EH (cell line): ENCODE measurements around the gene BLM.
"Not testable (repeated sequence)": the region's sequence is repeated elsewhere in the genome, so short reads cannot be mapped to it uniquely, and the experiment has no call there.

Experiments
- DNase-seq: peaks from one replicate; pipeline ENCODE4 v3.0.0-alpha.2; 2015; ENCODE audit warnings: low read depth

BLM gene

DNA sequence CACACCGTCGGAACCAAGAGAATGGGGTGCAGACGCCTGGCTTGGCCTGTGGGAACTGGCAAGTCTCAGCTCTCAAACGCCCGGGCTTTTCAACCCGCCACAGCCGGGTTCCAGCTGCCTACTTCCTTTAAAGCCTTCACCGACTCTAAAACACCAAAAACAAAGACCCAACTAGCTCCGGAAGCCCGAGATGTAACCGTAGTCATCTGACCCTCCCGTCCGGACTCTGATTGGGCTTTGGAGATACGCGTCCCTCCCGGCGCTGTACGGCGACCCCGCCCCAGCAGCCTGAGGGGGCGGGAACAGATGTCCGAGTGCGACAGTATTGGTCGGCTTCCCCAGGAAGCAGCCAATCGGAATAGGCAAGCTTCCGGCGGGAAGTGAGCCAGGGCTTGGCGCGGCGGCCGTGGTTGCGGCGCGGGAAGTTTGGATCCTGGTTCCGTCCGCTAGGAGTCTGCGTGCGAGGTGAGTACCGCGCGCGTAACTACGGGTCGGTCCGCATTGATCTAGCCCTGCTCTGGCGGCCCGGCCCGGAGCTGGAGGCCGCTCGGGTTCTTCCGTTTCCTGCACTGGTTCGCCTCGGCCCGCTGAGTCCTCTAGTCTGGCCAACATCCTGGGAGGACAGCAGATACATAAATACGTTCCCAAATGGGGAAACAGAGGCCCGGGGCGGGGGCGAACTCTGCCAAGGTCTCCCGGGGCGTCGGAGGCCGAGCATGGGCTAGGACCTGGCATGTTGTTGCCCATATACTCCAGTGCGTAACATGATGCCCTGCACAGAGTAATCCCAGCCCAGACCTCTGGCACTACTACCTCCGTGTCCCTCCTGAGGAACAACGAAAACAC lies at the start of gene BLM:
Gene BLM, plus strand, starts transcription at position 371 of the 846 bp plus-strand sequence. CDS start 30,047 bp downstream, outside the sequence.
- DNase-seq = peak; percentile 97

DNA sequence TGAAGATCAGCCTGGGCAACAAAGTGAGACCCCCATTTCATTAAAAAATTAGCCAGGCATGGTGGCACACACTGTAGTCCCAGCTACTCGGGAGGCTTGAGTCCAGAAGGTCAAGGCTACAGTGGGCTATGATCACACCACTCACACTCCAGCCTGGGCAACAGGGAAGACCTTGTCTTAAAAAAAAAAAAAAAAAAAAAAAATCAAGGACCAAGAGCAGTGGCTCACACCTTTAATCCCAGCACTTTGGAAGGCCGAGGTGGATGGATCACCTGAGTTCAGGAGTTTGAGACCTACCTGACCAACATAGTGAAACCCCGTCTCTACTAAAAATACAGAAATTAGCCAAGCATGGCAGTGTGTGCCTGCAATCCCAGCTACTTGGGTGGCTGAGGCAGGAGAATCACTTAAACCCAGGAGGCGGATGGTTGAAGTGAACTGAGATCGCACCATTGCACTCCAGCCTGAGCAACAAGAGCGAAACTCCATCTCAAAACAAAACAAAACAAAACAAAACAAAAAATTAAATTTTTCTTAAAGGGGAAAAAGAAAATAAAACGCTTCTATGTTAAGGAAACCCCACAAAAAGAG lies 49.3 kb upstream of the BLM start:
- not testable (repeated sequence) for DNase-seq

DNA sequence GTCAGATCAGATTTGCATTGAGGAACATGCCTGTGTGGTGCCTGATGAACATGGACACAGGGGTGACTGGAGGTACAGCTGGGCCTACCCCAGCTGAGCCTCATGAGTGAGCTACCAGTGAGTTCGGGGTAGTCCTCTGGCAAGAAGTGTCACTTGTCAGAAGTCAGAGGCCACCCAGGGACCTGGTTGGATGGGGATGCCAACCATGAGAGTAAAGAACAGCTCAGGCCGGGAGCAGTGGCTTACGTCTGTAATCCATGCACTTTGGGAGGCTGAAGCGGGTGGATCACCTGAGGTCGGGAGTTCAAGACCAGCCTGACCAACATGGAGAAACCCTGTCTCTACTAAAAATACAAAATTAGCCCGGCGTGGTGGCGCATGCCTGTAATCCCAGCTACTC lies 46.5 kb upstream of the BLM start:
- not testable (repeated sequence) for DNase-seq

DNA sequence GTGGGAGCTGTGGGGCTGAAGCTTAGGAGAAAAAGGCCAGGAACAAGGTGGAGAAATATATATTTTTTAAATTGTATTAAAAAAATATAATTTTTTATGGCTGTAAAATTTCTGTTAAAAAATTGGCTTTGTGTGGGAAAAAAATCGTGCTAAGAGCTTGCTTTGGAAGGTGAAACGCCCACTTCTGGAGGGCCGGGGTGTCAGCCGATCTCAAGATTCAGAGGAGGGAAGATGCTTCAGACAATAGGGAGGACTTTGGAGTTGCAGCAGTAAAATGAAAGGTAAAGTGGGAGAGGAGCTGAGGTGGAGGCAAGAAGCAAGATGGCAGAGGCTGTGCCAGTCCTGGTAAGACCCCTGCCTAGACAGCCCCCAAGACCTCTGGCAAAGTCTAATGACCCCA lies 45.9 kb upstream of the BLM start:
- DNase-seq = no peak

DNA sequence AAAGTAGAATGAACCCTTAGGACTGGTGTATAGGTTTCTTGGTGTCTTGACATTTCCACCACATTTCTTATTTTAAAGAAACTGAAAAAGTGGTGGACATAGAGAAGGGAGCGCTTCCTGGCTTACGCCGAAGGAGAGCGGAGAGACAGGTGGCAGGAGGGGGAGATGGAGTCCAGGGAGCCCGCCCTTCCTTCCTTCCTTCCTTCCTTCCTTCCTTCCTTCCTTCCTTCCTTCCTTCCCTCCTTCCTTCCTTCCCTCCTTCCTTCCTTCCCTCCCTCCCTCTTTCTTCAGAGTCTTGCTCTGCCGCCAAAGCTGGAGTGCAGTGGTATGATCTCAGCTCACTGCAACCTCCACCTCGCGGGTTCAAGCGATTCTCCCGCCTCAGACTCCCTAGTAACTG lies 43.8 kb upstream of the BLM start:
- DNase-seq = not testable (repeated sequence)

DNA sequence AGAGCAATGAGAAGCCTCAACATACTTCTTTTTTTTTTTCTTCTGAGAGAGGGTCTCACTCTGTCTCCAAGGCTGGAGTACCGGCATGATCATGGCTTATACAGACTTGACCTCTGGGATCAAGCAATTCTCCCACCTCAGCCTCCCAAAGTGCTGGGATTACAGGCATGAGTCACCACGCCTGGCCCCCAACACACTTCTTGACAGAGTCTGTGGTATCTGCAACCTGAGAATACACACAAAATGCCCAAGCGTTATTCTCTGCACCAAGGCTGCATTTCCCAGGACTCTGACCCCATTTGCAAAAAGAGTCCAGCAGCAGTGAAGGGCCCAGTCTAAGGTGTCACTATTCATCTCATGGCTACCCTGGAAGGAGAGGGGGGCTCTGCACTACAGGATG lies 42.7 kb upstream of the BLM start:
- no peak for DNase-seq

DNA sequence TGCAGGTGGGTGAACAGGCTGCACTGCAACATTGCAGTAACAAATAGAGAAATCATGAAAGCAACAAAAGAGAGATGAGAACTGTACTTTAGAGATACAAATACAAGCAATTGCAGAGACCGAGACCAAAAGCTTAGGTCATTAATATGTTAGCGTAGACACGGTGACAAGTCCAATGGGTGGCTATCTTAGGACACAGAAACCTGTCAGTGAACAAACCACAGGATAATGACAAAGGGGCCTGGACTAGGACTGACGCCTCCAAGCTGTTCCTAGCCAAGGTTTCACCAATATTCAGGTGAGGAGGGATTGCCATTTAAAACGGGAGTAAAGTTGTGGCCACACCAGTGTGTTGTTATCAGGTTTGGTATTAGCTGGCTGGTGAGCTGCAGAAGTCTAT lies 41.7 kb upstream of the BLM start:
- no peak for DNase-seq

DNA sequence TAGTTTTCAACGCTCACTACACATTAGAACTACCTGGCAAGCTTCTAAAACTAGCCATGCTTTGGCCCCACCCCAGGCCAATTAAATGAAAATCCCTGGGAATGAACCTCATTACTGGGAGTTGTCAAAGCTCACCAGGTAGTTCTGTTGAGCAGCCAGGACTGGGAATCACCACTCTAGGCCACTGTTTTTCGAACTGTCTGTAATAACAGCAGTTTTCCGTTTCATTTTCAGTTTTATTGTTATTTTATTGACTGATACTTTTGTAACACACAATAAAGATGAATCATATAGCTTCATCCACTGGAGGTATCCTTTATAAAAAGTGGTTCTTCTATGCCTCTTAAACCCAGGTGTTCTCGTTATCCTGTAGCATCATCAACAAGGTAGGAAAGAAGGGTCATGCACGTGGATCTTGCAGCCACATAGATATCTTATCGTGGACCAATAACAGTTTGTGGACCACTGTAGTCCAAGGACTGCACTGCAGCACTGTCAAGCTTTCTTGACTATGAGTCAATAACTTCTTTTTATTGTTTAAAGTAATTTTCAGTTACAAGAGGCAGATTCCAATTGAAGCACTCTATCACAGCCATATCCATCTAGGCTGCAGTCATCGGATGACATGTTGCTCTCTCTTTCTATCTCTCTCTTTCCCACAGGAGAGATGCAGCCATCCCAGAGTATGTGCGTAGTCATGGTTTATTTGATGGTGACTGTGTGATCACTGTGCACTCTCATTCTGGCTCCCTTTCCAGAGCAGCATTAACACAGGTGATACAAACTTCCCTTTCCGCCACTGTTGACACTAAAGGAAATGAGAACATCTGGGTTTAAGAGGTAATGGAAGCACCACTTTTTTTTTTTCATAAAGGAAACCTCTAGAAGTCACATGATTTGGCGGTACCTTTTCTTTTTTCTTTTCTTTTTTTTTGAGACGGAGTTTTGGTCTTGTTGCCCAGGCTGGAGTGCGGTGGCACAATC lies 39.0 kb upstream of the BLM start:
- no peak for DNase-seq

- no peak for DNase-seq
Observed at GRCh38 chr15:90679959-90680358, 37.2 kb upstream of the BLM start.

GRCh38 chr15:90680371-90680935 lies 36.7 kb upstream of the BLM start:
- peak; percentile 97 for DNase-seq

DNA sequence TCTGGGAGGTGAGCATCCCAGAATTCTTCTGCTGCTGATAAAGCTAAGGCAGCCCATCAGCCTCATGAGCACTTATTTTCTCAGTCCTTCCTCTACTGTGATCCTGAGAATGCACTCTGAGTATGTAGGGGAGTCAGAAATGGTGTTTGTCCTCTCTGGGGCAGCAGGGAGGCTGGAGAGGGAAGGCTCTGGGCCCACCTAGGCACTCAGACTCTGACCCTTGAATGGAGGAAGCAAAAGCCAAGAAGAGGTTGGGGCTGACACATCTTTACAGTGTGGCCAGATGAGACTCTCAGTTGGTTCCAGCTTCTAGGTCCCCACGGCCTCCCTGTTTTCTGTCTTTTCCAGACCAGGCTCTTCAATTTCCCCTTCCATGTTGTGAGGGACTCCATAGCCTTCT lies 36.1 kb upstream of the BLM start:
- no peak for DNase-seq

GRCh38 chr15:90681480-90681879 lies 35.7 kb upstream of the BLM start:
- DNase-seq = peak; percentile 96

- no peak for DNase-seq
Observed at GRCh38 chr15:90683371-90683770, 33.8 kb upstream of the BLM start.

GRCh38 chr15:90683876-90684275 lies 33.3 kb upstream of the BLM start:
- no peak for DNase-seq

DNA sequence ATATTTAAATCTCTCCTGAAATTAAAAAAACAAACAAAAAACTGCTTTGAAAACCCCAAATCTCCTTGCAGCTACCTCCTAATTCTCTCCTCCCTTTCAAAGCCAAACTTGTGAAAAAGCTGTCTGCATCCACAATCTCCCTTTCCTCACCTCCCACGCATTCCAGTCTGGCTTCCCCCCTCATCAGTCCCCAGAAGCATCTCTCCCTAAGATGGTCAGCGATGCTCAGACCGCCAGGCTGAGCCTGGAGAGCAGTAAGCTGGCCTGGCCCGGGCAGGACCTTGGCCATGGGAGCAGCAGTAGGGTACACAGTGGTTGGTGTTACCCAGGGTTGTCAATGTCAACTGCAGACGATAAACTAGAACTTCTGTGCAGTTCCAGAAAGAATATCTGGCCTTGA lies 32.9 kb upstream of the BLM start:
- DNase-seq = no peak

DNA sequence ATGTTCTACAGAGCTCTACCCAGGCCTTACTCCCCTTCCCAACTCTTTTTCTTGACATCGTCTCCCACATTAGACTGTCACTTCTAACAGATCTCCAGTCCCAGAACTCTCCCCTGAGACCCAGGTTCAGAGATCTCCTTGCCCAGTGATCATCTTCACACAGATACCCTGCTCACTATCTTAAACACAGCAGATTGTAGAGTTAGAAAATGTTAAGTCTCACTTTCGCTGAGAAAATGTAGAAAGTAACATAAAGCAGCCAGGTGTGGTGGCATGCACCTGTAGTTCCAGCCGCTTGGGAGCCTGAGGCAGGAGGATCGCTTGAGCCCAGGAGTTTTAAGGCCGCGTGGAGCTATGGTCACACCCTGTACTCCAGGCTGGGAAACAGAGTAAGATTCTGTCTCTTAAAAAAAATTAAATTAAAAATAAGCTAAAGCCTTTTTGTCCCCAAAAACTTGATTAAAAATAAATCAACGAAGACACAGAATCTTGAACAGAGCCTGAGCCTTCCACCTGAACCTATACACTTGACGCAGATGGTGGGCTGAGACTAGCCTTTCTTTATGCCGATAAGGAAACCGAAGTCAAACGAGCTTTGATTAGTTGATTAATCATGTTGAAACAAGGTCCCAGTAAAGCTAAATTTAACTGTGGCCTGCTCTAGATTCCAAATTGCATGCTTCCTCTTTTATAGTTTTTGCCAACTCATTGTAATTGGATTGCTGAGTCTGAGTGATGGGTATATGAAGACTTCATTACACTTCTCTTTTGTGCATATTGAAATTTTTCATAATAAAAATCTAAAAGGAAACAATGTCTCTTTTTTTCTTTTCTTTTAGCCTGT lies 31.3 kb upstream of the BLM start:
- DNase-seq = no peak

- DNase-seq = no peak
Observed at GRCh38 chr15:90686435-90687218, 30.5 kb upstream of the BLM start.

GRCh38 chr15:90689326-90689961 lies 27.7 kb upstream of the BLM start:
- DNase-seq = not testable (repeated sequence)

DNA sequence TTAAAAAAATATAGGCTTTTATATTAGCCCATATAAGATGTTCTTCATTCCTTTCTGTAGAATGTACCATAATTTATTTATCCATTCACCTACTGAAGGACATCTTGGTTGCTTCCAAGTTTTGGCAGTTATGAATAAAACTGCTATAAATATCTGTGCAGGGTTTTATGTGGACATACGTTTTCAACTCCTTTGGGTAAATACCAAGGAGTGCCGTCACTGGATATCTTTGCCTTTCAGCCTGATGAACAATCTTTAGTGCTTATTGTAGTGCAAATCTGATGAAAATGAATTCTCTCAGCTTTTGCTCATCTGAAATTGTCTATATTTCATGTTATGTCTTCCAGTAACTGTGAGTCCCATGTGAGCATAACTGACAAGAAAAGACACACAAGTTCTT lies 26.6 kb upstream of the BLM start:
- peak; percentile 66 for DNase-seq

GRCh38 chr15:90691369-90691768 lies 25.8 kb upstream of the BLM start:
- no peak for DNase-seq
